IPS DF 6.9 (cell line): Measurements from ENCODE around the gene FAM204A.

Experiments
- DNase-seq: peaks from one replicate; pipeline ENCODE4 v3.0.0-alpha.2; 2013; ENCODE audit warnings: low read depth, low spot score
- H3K27ac ChIP-seq: one replicate; pipeline ENCODE4 v1.5.1; 2013; ENCODE audit warnings: low read length, control low read depth
- H3K27me3 ChIP-seq: 2 replicates; pipeline ENCODE4 v1.6.1; 2013; ENCODE audit warnings: mild to moderate bottlenecking, low read length; ENCODE audit not compliant: control insufficient read depth, insufficient read depth
- H3K36me3 ChIP-seq: 2 replicates; pipeline ENCODE4 v1.6.1; 2013; ENCODE audit warnings: low read length; ENCODE audit not compliant: control insufficient read depth, insufficient read depth
- H3K4me1 ChIP-seq: 2 replicates; pipeline ENCODE4 v1.6.1; 2013; ENCODE audit warnings: low read length; ENCODE audit not compliant: control insufficient read depth, insufficient read depth
- H3K4me3 ChIP-seq: 2 replicates; pipeline ENCODE4 v1.5.1; 2013; ENCODE audit warnings: mild to moderate bottlenecking, low read length
- H3K9me3 ChIP-seq: 2 replicates; pipeline ENCODE4 v1.6.1; 2013; ENCODE audit warnings: low read length, inconsistent platforms; ENCODE audit not compliant: control insufficient read depth, insufficient read depth
- WGBS: extraction: QIAGEN DNeasy Blood & Tissue Kit; methylation state at CpG from one replicate; pipeline ENCODE4 v1.1.7; 2013; ENCODE audit warnings: mixed read lengths, missing lambda C conversion rate; ENCODE audit not compliant: insufficient read length, insufficient coverage; 5-methylcytosine and 5-hydroxymethylcytosine counted together

FAM204A gene

DNA sequence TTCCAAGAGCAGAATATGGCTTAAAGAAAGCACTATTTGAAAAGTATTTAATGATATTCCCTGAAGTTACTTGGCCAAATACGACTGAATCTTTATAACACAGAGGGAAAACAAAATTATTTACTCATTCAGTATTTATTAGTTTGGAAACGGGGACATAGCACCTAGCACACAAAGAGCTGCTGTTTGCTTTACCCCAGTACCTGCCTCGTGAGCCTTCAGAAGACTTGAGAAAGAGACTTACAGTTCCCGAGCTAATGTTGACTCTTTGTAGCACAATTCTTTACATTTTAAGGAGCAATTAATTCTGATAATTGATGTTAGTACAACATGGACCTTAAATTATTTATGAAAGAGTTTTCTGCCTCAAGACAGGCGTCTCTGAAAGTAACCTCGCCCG is 88.7 kb downstream of the FAM204A start:
- no peak for DNase-seq
- peaks cover 2% of the 10 kb centered on the region; the same call in 1 of the 2 replicates for H3K27me3 ChIP-seq
- WGBS = no CpG with 5 or more reads among the region's 7 CpGs

DNA sequence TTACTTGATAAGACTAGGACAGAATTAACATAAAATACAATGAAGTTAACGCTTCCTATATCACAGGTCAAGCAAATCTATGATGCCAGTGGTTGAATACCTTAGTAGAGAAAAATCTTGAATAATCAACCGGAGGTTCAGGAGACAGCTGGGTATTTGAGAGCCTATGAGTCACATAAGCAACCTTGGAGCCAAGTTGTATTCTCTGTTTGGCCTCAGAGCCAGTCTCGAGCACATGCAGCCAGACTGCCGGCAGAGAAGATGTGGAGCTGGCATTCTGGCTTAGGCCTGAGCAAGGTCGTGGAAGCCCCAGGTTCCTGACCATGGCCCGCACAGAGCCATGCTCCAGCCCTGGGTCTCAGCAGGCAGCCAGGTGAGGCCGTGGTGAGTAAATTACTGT is 90.3 kb downstream of the FAM204A start:
- DNase-seq = no peak
- no peak overlapping the region for H3K4me3 ChIP-seq
- WGBS = no CpG with 5 or more reads among the region's 7 CpGs
- no peaks in the 10 kb centered on the region for H3K9me3 ChIP-seq
- H3K4me1 ChIP-seq = no peaks in the 10 kb centered on the region
- H3K27me3 ChIP-seq = peaks cover 7% of the 10 kb centered on the region; the same call in 1 of the 2 replicates
- no peak overlapping the region for H3K27ac ChIP-seq
- H3K36me3 ChIP-seq = no peaks in the 10 kb centered on the region

More for the DNA sequence above, 88.7 kb downstream of the FAM204A start:
- H3K36me3 ChIP-seq = no peaks in the 10 kb centered on the region
- no peak overlapping the region for H3K4me3 ChIP-seq
- H3K9me3 ChIP-seq = no peaks in the 10 kb centered on the region
- H3K4me1 ChIP-seq = no peaks in the 10 kb centered on the region
- no peak overlapping the region for H3K27ac ChIP-seq

DNA sequence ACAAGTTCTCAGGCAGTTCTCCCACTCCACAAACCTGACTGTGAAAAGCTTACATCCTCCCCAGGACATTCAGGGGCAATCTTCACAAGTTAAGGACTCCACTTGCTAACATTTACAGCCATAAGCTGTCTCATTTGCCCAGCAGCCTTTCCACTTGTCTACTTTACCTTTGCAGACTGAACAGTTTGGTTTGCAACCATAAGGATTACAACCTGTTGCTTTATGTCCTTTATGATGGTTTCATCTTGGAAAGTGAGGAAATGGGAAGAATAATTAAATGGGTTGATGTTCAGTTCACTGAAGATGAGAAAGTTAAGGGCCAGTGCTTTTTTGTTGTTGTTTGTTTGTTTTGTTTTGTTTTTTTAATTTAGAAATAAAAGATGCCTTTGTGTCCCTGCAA is 92.4 kb downstream of the FAM204A start:
- no peak for DNase-seq
- Histone ChIP-seq H3K27me3 (peaks cover 12% of the 10 kb centered on the region; the same call in 1 of the 2 replicates), H3K36me3 (no peaks in the 10 kb centered on the region), H3K27ac (no peak overlapping the region), H3K9me3 (no peaks in the 10 kb centered on the region), H3K4me3 (no peak overlapping the region), H3K4me1 (no peaks in the 10 kb centered on the region)
